Retinal pigment epithelial cell (primary cell): Measurements from ENCODE around the gene GFRAL.

Experiments
- DNase-seq: peaks from one replicate; pipeline ENCODE4 v3.0.0-alpha.2; 2010; ENCODE audit warnings: low read depth
- H3K4me3 ChIP-seq: 2 replicates; pipeline ENCODE4 v1.5.1; 2011; ENCODE audit warnings: mild to moderate bottlenecking, low read length, control low read depth, moderate library complexity
- CTCF ChIP-seq: conservative IDR thresholded peaks from 2 replicates; pipeline ENCODE4 v1.5.1; 2011; ENCODE audit warnings: low read depth, low read length, control low read depth, inconsistent platforms

GFRAL gene

GRCh38 chr6:55388211-55388610 is 60.9 kb downstream of the GFRAL start:
- no peak for TF ChIP-seq CTCF
- DNase-seq, result no peak
- no peak overlapping the region for H3K4me3 ChIP-seq

GRCh38 chr6:55395871-55396270 is 68.6 kb downstream of the GFRAL start:
- no peak for DNase-seq
- no peak overlapping the region for H3K4me3 ChIP-seq
- TF ChIP-seq CTCF, result no peak

- DNase-seq, result no peak
- TF ChIP-seq CTCF, result no peak
- H3K4me3 ChIP-seq, result no peak overlapping the region
These were observed 70.7 kb downstream of the GFRAL start for GRCh38 chr6:55397986-55398385.

GRCh38 chr6:55399351-55399750 is 72.1 kb downstream of the GFRAL start:
- no peak for DNase-seq
- no peak for TF ChIP-seq CTCF
- no peak overlapping the region for H3K4me3 ChIP-seq

- no peak overlapping the region for H3K4me3 ChIP-seq
- no peak for TF ChIP-seq CTCF
- no peak for DNase-seq
These were observed 78.4 kb downstream of the GFRAL start for GRCh38 chr6:55405474-55406235.

- TF ChIP-seq CTCF, result no peak
- DNase-seq, result no peak
- H3K4me3 ChIP-seq, result no peak overlapping the region
These were observed 83.4 kb downstream of the GFRAL start for GRCh38 chr6:55410674-55411073.

GRCh38 chr6:55423933-55424332 is 96.7 kb downstream of the GFRAL start:
- no peak for DNase-seq
- H3K4me3 ChIP-seq, result no peak overlapping the region
- TF ChIP-seq CTCF, result no peak
